Prostate gland (tissue), 2 donors: ENCODE measurements around the gene YEATS4. TPM values are rescaled to one million over a fixed set of nuclear protein-coding genes. Genes with fewer than 3 reads are reported as not detected.

Experiments
- DNase-seq: peaks from one replicate; pipeline ENCODE4 v3.0.0-alpha.2; 2019; ENCODE audit warnings: low spot score
- H3K27ac ChIP-seq, 2 donors: fragments of 200-600 bp; sonication (generic); 2 replicates each; pipeline ENCODE4 v1.5.1; 2017 to 2019
- H3K27me3 ChIP-seq: fragments of 200-600 bp; sonication (generic); replicated peaks from 2 replicates; pipeline ENCODE4 v1.5.1; 2019; ENCODE audit not compliant: insufficient read depth
- H3K36me3 ChIP-seq, 2 donors: fragments of 200-600 bp; sonication (generic); 1 replicate in 1 of 2; 2 replicates in 1 of 2; pipeline versions ENCODE4 v1.5.1 to v1.8.1; 2017 to 2019
- H3K4me1 ChIP-seq: fragments of 200-600 bp; sonication (generic); replicated peaks from 2 replicates; pipeline ENCODE4 v1.5.1; 2019
- H3K4me3 ChIP-seq, 2 donors: fragments of 200-600 bp; sonication (generic); 2 replicates each; pipeline ENCODE4 v1.5.1; 2017 to 2019
- H3K9me3 ChIP-seq: fragments of 200-600 bp; sonication (generic); 2 replicates; pipeline ENCODE4 v1.5.1; 2017
- POLR2A ChIP-seq: fragments of 450-650 bp; IDR thresholded peaks from one replicate; pipeline ENCODE4 v1.6.1; 2016; ENCODE audit warnings: antibody characterized with exemption, mild to moderate bottlenecking
- POLR2AphosphoS5 ChIP-seq: sonication (generic); formaldehyde crosslinking; IDR thresholded peaks from one replicate; pipeline ENCODE4 v1.6.1; 2017; ENCODE audit warnings: antibody characterized with exemption
- WGBS: methylation state at CpG from one replicate; pipeline ENCODE4 v1.1.5; 2018; 5-methylcytosine and 5-hydroxymethylcytosine counted together
- intact Hi-C: fragments of 100-400 bp; cut with DNase I; formaldehyde crosslinking; loops from one replicate; pipeline ENCODE4 v1.14.2; 2022
- total RNA-seq, 2 donors: library from RNA; depleted of rRNA; stranded (reverse); fragments of >200 nt; gene quantifications; one replicate each; pipeline ENCODE4 v1.1.0, GENCODE V29; 2016
- TF ChIP-seq, protein P1 (sequence below), 4 experiments: fragments of 200-600 bp in 2 of 4; fragments of 450-650 bp in 2 of 4; sonication (generic) in 2 of 4; IDR thresholded peaks; 1 replicate in 3 of 4; 2 replicates in 1 of 4; pipeline ENCODE4 v1.5.1; 2016 to 2019; ENCODE audit warnings: antibody characterized with exemption in 4 of 4, mild to moderate bottlenecking in 2 of 4, moderate library complexity in 2 of 4

YEATS4 gene
- total RNA-seq, 2 donors from 2014 or later = 29.0 to 57.4 TPM

DNA sequence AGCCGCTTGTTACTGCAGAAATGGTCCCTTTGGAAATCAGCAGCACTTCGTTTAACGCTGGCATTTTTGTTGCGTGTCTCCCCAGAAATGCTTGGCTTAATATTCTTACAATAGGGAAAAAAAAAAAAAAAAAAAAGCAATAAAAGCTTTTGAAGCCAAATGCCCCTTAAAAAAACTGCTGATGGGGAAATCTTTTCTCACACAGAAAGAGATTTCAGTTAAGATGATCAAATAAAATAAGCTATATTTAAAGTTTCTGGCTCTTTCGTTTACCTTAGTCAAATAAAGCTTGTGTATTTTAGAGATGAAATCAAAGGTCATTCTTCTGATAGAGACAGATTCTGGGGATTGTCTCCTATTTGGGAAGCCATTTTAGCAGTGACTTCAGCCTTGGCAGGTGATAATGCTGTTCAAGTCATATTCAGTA, 58.2 kb downstream of the YEATS4 start:
- intact Hi-C loops = loop anchor here (5.0 to 10.0 kb wide), 2 partner anchors 127 to 155 kb away; no protein-coding TSS in a partner anchor

DNA sequence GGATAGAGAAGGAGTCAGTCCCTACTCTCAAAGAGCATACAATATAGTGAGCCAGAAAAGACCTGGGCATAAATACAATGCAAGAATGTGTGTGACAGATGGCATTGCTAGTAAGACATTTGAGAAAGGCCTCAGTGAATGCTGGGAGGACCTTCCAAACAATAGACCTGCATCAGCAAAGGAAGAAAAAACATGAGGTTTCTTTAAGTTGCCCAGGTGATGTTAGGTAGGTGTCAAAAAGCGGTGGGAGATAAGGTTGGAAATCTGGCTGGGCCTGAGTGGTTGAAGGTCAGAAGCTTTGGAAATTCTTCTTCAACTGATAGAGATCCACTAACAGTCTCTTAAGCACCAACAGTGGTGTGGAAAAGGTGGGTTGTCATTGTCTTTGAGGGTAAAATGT, 60.2 kb downstream of the YEATS4 start:
- no peaks in the 10 kb centered on the region for H3K36me3 ChIP-seq
- WGBS = 96% methylated on average over 1 of the region's 1 CpG
- intact Hi-C loops = loop anchor here (5.0 to 10.0 kb wide), 2 partner anchors 125 to 153 kb away; no protein-coding TSS in a partner anchor

More for the DNA sequence above, 58.2 kb downstream of the YEATS4 start:
- Histone ChIP-seq H3K27ac (no peak overlapping the region), H3K36me3 (no peaks in the 10 kb centered on the region), H3K4me3 (no peak overlapping the region), H3K4me1 (no peaks in the 10 kb centered on the region), H3K9me3 (no peaks in the 10 kb centered on the region), H3K27me3 (no peaks in the 10 kb centered on the region)
- DNase-seq = no peak
- TF ChIP-seq POLR2AphosphoS5 (no peak), POLR2A (no peak)
- TF ChIP-seq, protein P1, sequence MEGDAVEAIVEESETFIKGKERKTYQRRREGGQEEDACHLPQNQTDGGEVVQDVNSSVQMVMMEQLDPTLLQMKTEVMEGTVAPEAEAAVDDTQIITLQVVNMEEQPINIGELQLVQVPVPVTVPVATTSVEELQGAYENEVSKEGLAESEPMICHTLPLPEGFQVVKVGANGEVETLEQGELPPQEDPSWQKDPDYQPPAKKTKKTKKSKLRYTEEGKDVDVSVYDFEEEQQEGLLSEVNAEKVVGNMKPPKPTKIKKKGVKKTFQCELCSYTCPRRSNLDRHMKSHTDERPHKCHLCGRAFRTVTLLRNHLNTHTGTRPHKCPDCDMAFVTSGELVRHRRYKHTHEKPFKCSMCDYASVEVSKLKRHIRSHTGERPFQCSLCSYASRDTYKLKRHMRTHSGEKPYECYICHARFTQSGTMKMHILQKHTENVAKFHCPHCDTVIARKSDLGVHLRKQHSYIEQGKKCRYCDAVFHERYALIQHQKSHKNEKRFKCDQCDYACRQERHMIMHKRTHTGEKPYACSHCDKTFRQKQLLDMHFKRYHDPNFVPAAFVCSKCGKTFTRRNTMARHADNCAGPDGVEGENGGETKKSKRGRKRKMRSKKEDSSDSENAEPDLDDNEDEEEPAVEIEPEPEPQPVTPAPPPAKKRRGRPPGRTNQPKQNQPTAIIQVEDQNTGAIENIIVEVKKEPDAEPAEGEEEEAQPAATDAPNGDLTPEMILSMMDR (IDR thresholded peaks at IDR 0.05) = no peak
- 41% methylated on average over 5 of the region's 5 CpGs for WGBS

DNA sequence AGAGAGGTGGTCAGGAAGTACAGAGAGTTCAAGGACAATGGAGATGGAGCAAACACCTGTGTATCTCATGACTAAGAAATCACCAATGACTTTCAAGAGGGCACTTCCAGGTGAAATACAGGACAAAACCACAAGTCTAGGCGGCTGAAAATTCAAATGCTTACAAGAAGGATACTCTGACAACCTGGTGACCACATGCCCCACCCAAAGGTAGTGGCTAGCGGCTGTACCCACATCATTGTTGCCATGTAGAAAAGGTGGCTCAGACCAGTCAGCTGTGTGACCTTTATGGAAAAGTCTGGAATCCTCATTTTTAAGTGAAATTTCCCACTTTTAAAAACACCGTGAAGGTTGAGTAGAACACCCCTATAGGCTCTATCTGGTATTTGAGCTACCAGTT, 62.0 kb downstream of the YEATS4 start:
- Histone ChIP-seq H3K36me3 (no peaks in the 10 kb centered on the region), H3K27ac (no peak overlapping the region), H3K9me3 (no peaks in the 10 kb centered on the region), H3K4me3 (no peak overlapping the region), H3K27me3 (no peaks in the 10 kb centered on the region), H3K4me1 (no peaks in the 10 kb centered on the region)
- 94% methylated on average over 3 of the region's 3 CpGs for WGBS
- TF ChIP-seq POLR2AphosphoS5 = no peak
- TF ChIP-seq, protein P1 (IDR thresholded peaks at IDR 0.05) = no peak
- TF ChIP-seq POLR2A = no peak
- intact Hi-C loops = no loop called here
- no peak for DNase-seq

More for the DNA sequence above, 60.2 kb downstream of the YEATS4 start:
- Histone ChIP-seq H3K4me1 (no peaks in the 10 kb centered on the region), H3K27me3 (no peaks in the 10 kb centered on the region), H3K9me3 (no peaks in the 10 kb centered on the region), H3K4me3 (no peak overlapping the region), H3K27ac (no peak overlapping the region)
- no peak for DNase-seq
- TF ChIP-seq POLR2A = no peak
- no peak for TF ChIP-seq POLR2AphosphoS5
- TF ChIP-seq, protein P1 (IDR thresholded peaks at IDR 0.05) = no peak

DNA sequence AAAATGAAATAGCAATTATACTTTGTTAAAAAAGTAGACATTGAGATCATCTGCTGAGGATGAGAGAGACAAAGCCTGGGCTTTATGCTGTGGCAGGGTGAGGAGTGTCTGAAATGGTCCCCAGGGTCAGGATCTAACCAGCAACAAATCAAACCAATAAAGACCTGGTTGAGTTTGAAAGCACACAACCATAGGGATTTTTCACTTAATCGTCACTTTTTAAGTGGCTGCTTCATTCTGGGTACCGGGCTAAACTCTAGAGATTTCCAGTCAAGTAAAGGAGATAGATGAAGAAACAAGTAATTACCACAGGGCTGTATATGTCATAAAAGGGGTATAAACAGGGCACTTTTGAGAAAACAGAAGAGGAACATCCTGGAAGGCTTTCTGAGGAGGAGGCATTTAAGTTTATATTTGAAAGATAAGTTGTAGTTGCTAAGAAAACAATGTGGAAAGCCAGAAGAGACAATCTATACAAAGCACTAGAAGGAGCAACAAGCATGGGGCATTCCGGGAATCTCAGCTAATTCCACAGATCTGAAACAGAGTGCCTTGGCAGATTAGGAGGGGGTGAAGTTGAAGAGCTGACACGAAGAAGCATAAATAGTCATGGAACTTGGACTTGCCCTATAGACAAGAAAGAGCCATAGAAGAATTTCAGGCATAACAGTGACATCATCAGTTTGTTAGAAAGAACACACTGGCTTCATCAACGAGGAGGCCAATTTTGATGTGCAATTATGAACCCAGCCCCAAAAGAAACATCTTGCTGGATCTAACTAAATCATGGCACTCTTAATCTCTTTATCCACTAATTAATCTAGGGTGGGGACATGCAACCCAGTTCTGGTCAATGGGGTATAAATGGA, 63.7 kb downstream of the YEATS4 start:
- H3K36me3 ChIP-seq = no peaks in the 10 kb centered on the region
- 89% methylated on average over 5 of the region's 5 CpGs for WGBS
- DNase-seq = no peak
- H3K4me1 ChIP-seq = no peaks in the 10 kb centered on the region
- TF ChIP-seq, protein P1 (IDR thresholded peaks at IDR 0.05) = no peak
- TF ChIP-seq POLR2A (no peak), POLR2AphosphoS5 (no peak)
- H3K27me3 ChIP-seq = no peaks in the 10 kb centered on the region
- H3K27ac ChIP-seq = no peak overlapping the region
- no peak overlapping the region for H3K4me3 ChIP-seq
- intact Hi-C loops = no loop called here
- H3K9me3 ChIP-seq = no peaks in the 10 kb centered on the region
